ENCODE results near the gene IL9.

- no peak for TF ChIP-seq EZH2 (IDR thresholded peaks at IDR 0.05)
- TF ChIP-seq POLR2AphosphoS5 (IDR thresholded peaks at IDR 0.05; ENCODE audit: borderline replicate concordance, low read depth, low read length) = no peak
Measured at GRCh38 chr5:135850231-135850630, 45.4 kb downstream of the IL9 start.
